ENCODE data around the gene AMFR. TPM values are rescaled to one million over a fixed set of nuclear protein-coding genes. Genes with fewer than 3 reads are reported as not detected.

The AMFR gene
- total and polyA plus RNA-seq, 2 of the 13 experiments (the other 11 are each of a cell fraction or from before 2014, with no cell fraction given), result 52.9 to 108 TPM

DNA sequence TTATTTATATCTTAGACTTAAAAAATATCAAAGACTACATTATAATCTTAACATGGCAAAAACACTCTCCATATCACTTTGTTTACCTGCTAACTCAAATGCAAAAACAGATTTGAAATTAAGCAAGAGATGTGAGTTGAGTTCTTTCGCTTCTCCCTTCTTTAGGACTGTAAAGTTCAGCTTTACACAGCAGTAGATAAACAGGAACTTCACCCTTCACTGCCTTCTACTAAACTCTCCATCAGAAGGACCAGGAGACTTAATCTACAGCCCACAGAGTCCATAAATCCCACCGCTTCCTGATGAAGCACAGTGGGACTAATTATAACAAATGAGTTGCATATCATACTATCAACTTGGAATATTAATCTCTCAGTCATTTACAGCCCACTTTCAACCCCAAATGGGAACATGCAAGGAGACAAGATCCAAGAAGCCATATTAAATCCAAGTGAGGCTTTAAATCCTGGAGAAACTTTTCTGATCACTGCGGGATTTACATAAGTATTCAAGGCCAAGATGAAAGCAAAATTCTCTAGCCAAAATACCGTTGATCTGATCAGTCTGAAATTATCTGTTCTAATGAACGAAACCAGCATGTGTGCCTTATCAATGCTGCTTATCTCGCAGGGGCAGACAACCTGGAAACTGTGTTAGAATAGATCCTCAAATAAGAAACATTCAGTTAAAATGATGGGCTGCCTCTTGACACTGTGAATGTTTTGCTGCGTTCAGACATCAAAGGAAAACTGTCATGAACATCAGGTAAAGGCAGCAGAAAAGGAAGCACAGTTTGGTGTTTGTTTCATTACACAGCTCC is 1.6 kb downstream of the AMFR start (continued):
- peak; percentile 34; the same call in 1 of the 2 replicates for TF ChIP-seq SAP130 (CRISPR knock-in tag; IDR thresholded peaks at IDR 0.05; ENCODE audit: low read depth)
- TF ChIP-seq, protein P1, sequence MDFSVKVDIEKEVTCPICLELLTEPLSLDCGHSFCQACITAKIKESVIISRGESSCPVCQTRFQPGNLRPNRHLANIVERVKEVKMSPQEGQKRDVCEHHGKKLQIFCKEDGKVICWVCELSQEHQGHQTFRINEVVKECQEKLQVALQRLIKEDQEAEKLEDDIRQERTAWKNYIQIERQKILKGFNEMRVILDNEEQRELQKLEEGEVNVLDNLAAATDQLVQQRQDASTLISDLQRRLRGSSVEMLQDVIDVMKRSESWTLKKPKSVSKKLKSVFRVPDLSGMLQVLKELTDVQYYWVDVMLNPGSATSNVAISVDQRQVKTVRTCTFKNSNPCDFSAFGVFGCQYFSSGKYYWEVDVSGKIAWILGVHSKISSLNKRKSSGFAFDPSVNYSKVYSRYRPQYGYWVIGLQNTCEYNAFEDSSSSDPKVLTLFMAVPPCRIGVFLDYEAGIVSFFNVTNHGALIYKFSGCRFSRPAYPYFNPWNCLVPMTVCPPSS (IDR thresholded peaks at IDR 0.05), result no peak
- no peak for TF ChIP-seq STAT6 (CRISPR knock-in tag; IDR thresholded peaks at IDR 0.05; ENCODE audit: borderline replicate concordance)
- no peak for TF ChIP-seq TFDP1 (CRISPR knock-in tag; IDR thresholded peaks at IDR 0.05; ENCODE audit: borderline replicate concordance)
- TF ChIP-seq ATF5 (CRISPR knock-in tag; IDR thresholded peaks at IDR 0.05; ENCODE audit: low read depth), result no peak
- TF ChIP-seq IRX3 (CRISPR knock-in tag; IDR thresholded peaks at IDR 0.05; ENCODE audit: borderline replicate concordance, low read depth), result no peak
- TF ChIP-seq ZNF746 (CRISPR knock-in tag; IDR thresholded peaks at IDR 0.05), result no peak
- TF ChIP-seq, protein P2, sequence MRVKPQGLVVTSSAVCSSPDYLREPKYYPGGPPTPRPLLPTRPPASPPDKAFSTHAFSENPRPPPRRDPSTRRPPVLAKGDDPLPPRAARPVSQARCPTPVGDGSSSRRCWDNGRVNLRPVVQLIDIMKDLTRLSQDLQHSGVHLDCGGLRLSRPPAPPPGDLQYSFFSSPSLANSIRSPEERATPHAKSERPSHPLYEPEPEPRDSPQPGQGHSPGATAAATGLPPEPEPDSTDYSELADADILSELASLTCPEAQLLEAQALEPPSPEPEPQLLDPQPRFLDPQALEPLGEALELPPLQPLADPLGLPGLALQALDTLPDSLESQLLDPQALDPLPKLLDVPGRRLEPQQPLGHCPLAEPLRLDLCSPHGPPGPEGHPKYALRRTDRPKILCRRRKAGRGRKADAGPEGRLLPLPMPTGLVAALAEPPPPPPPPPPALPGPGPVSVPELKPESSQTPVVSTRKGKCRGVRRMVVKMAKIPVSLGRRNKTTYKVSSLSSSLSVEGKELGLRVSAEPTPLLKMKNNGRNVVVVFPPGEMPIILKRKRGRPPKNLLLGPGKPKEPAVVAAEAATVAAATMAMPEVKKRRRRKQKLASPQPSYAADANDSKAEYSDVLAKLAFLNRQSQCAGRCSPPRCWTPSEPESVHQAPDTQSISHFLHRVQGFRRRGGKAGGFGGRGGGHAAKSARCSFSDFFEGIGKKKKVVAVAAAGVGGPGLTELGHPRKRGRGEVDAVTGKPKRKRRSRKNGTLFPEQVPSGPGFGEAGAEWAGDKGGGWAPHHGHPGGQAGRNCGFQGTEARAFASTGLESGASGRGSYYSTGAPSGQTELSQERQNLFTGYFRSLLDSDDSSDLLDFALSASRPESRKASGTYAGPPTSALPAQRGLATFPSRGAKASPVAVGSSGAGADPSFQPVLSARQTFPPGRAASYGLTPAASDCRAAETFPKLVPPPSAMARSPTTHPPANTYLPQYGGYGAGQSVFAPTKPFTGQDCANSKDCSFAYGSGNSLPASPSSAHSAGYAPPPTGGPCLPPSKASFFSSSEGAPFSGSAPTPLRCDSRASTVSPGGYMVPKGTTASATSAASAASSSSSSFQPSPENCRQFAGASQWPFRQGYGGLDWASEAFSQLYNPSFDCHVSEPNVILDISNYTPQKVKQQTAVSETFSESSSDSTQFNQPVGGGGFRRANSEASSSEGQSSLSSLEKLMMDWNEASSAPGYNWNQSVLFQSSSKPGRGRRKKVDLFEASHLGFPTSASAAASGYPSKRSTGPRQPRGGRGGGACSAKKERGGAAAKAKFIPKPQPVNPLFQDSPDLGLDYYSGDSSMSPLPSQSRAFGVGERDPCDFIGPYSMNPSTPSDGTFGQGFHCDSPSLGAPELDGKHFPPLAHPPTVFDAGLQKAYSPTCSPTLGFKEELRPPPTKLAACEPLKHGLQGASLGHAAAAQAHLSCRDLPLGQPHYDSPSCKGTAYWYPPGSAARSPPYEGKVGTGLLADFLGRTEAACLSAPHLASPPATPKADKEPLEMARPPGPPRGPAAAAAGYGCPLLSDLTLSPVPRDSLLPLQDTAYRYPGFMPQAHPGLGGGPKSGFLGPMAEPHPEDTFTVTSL (CRISPR knock-in tag; IDR thresholded peaks at IDR 0.05; ENCODE audit: borderline replicate concordance), result no peak
- 0 out of 2 replicates have a peak, but pooled peaks have one; percentile 30 for TF ChIP-seq GLI4 (CRISPR knock-in tag; IDR thresholded peaks at IDR 0.05; ENCODE audit: borderline replicate concordance)
- TF ChIP-seq TGIF2 (CRISPR knock-in tag; IDR thresholded peaks at IDR 0.05), result 0 out of 2 replicates have a peak, but pooled peaks have one; percentile 11
- TF ChIP-seq KLF6 (CRISPR knock-in tag; IDR thresholded peaks at IDR 0.05), result 0 out of 2 replicates have a peak, but pooled peaks have one; percentile 39
- TF ChIP-seq HOXA9 (CRISPR knock-in tag; IDR thresholded peaks at IDR 0.05; ENCODE audit: borderline replicate concordance), result no peak
- TF ChIP-seq GTF2F1 (IDR thresholded peaks at IDR 0.05; ENCODE audit: low read length), result no peak
- no peak for TF ChIP-seq ZNF790 (CRISPR knock-in tag; IDR thresholded peaks at IDR 0.05; ENCODE audit: borderline replicate concordance)
- TF ChIP-seq SOX13 (IDR thresholded peaks at IDR 0.05), result no peak
- no peak for TF ChIP-seq SOX13 (CRISPR knock-in tag; conservative IDR thresholded peaks at IDR 0.05 in 1 of 2, IDR thresholded peaks at IDR 0.05 in 1 of 2)
